GM13977 (cell line): ENCODE data around the gene ITSN1.

ENCODE experiments used
- DNase-seq: peaks from one replicate; pipeline ENCODE4 v3.0.0; 2012; ENCODE audit warnings: low spot score
- in situ Hi-C: fragments of 300-500 bp; cut with MboI; formaldehyde crosslinking; loops from one replicate; pipeline ENCODE4 v1.12.0; 2022; ENCODE audit warnings: low sequenced_read_pairs, low pct_unique_long_range_greater_than_20kb, mixed read lengths, inconsistent platforms; ENCODE audit not compliant: unreplicated experiment
- TF ChIP-seq, protein P1 (sequence below): IDR thresholded peaks from 2 replicates; pipeline ENCODE4 v1.5.1; 2012; ENCODE audit warnings: mild to moderate bottlenecking, control low read depth; ENCODE audit not compliant: insufficient read depth; ENCODE audit errors: extremely low read depth, missing control alignments

The ITSN1 gene

GRCh38 chr21:33650929-33651509, 8.7 kb downstream of the ITSN1 start:
- in situ Hi-C loops: no loop called here
- no peak for DNase-seq
- TF ChIP-seq, protein P1, sequence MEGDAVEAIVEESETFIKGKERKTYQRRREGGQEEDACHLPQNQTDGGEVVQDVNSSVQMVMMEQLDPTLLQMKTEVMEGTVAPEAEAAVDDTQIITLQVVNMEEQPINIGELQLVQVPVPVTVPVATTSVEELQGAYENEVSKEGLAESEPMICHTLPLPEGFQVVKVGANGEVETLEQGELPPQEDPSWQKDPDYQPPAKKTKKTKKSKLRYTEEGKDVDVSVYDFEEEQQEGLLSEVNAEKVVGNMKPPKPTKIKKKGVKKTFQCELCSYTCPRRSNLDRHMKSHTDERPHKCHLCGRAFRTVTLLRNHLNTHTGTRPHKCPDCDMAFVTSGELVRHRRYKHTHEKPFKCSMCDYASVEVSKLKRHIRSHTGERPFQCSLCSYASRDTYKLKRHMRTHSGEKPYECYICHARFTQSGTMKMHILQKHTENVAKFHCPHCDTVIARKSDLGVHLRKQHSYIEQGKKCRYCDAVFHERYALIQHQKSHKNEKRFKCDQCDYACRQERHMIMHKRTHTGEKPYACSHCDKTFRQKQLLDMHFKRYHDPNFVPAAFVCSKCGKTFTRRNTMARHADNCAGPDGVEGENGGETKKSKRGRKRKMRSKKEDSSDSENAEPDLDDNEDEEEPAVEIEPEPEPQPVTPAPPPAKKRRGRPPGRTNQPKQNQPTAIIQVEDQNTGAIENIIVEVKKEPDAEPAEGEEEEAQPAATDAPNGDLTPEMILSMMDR: no peak

DNA sequence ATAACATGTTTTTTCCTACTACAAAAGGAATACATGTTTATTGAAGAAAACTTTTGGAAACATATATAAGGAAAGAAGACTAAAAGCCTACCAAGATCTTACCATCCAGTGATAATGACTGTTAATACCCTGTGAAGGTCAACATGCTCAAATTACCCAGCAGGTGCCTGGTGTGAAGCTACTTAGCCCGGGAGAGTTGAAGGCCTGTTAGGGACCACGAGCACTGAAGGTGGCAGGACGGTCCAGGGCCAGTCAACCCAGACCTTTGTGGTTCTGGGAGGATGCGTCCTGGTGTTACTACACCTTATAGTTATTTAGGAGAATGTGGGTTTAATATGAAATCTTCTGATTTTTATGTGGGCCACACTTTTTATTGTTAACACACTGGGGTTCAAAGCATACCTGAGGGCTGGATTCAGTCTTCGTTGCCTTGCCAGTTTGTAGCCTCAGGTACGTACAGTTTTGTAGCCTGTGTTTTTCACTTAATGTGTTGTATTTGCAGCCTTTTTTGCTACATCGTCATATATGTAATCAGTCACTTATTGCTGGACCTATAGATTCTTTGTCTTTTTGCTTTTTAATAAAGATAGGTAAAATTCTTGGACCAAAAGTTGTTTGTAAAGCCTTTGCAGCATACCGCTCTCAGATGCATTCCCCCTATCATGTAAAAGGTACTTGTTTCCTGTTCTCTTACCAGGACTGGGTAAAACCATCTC, 9.8 kb downstream of the ITSN1 start:
- TF ChIP-seq, protein P1: no peak
- no peak for DNase-seq
- in situ Hi-C loops: no loop called here

- TF ChIP-seq, protein P1: no peak
- DNase-seq: no peak
- in situ Hi-C loops: no loop called here
Measured at GRCh38 chr21:33654412-33654811, 12.1 kb downstream of the ITSN1 start.

DNA sequence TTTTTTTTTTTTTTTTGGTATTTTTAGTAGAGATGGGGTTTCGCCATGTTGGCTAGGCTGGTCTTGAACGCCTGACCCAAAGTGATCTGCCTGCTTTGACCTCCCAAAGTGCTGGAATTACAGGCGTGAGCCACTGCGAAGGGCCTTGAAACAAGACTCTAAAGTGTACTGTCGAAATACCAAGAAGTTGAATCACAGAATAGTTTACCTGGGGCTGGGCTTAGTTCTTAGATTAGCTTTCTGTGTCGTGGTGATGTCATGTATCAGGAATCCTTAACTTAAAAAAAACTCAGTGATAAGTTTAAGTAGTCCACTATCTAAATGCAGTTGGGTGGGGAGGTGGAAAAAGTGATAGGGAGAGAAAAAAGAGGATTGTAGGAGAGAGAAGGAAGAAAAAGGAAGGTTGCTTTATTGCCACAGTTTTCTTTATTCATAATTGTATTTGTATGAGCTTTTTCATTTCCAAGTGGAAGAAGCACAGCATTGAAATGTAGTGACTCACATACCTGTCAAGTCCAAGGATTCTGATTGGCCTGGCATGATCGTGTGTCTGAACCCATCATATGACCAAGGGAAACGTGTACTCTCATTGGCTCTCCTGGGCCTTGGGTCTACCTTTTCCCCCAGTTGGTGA, 13.4 kb downstream of the ITSN1 start:
- in situ Hi-C loops: no loop called here
- no peak for DNase-seq
- TF ChIP-seq, protein P1: no peak

DNA sequence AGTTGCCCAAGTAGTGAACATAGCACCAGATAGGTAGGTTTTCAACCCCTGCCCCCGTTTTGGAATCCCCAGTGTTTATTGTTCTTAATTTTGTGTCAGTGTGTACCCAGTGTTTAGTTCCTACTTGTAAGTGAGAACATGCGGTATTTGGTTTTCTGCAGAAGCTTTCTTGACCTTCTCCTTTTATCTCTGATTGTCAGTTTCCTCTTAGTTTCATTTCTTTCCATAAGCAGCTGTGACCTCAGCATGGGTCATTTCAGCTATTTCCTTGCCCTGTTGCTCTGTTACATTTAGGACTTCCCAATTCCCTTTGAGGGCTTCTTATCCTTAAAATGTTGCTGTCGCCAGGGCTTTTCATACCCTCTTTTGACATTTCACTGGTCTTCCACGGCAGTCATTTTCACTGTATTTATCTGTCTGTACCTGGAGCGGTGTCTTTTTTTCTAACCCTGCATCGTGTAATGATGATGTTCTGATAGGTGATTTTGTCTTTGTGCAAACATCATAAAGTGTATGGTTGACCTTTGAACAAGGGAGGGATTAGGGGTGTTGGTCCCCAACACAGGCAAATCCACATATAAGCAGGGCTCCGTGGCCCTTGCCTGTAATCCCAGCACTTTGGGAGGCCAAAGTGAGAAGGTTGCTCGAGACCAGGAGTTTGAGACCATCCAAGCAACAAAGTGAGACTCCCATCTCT, 15.0 kb downstream of the ITSN1 start:
- no peak for DNase-seq
- in situ Hi-C loops: no loop called here
- TF ChIP-seq, protein P1: no peak

GRCh38 chr21:33658919-33659567, 16.7 kb downstream of the ITSN1 start:
- in situ Hi-C loops: no loop called here
- no peak for DNase-seq
- TF ChIP-seq, protein P1: no peak
